Body of pancreas (tissue), 4 donors: ENCODE results near the gene FAM174B. TPM values are rescaled to one million over a fixed set of nuclear protein-coding genes. Genes with fewer than 3 reads are reported as not detected.
A peak's percentile ranks its signal among the peaks of the same experiment; 100 is the strongest.

Source experiments
- ATAC-seq: fragments of 150-250 bp; one replicate; pipeline ENCODE4 v1.9.1; 2016
- DNase-seq, 4 donors: peaks; one replicate each; pipeline ENCODE4 v3.0.0-alpha.2; 2019
- H3K27ac ChIP-seq, 4 donors: fragments of 200-600 bp; sonication (generic); 1 replicate in 3 of 4; 2 replicates in 1 of 4; pipeline versions ENCODE4 v1.5.1 to v1.6.1; 2016 to 2019; ENCODE audit warnings: mild to moderate bottlenecking in 1 of 4, mixed read lengths in 1 of 4, moderate library complexity in 1 of 4
- H3K27me3 ChIP-seq, 2 donors: fragments of 200-600 bp; sonication (generic); one replicate each; pipeline ENCODE4 v1.6.0; 2016; ENCODE audit warnings: mild to moderate bottlenecking in 1 of 2
- H3K36me3 ChIP-seq, 2 donors: fragments of 200-600 bp; sonication (generic); replicated peaks in 1 of 2; 2 replicates each; pipeline ENCODE4 v1.5.1; 2016; ENCODE audit warnings: low read depth in 2 of 2; ENCODE audit not compliant: insufficient read depth in 1 of 2
- H3K4me1 ChIP-seq: fragments of 200-600 bp; sonication (generic); one replicate; pipeline ENCODE4 v1.6.0; 2016
- H3K4me3 ChIP-seq, 2 donors: fragments of 200-600 bp; sonication (generic); 1 replicate in 1 of 2; 2 replicates in 1 of 2; pipeline ENCODE4 v1.5.1; 2016 to 2019
- H3K9me3 ChIP-seq, 3 donors: fragments of 200-600 bp; sonication (generic); 1 replicate in 2 of 3; 2 replicates in 1 of 3; pipeline ENCODE4 v1.5.1; 2016
- CTCF ChIP-seq, 7 experiments: fragments of 450-650 bp in 4 of 7; fragments of 200-600 bp in 3 of 7; sonication (generic) in 3 of 7; IDR thresholded peaks; one replicate each; pipeline ENCODE4 v1.5.1; 2016 to 2019; ENCODE audit warnings: antibody characterized with exemption in 7 of 7
- POLR2A ChIP-seq, 3 donors: fragments of 450-650 bp; IDR thresholded peaks; one replicate each; pipeline ENCODE4 v1.6.1; 2016; ENCODE audit warnings: antibody characterized with exemption in 3 of 3, mild to moderate bottlenecking in 2 of 3
- WGBS, 2 donors: methylation state at CpG; one replicate each; pipeline ENCODE4 v1.1.5; 2017; 5-methylcytosine and 5-hydroxymethylcytosine counted together
- intact Hi-C: fragments of 100-400 bp; cut with DNase I; formaldehyde crosslinking; loops from one replicate; pipeline ENCODE4 v1.15.1; 2023
- total RNA-seq, 2 donors: library from RNA; depleted of rRNA; stranded (reverse); fragments of >200 nt; gene quantifications; one replicate each; pipeline ENCODE4 v1.1.0, GENCODE V29; 2016

FAM174B gene
- total RNA-seq, 2 donors from 2014 or later = 51.4 to 59.9 TPM

GRCh38 chr15:92629276-92629974, 26.1 kb downstream of the FAM174B start:
- H3K4me1 ChIP-seq = peaks cover 45% of the 10 kb centered on the region
- no peaks in the 10 kb centered on the region for H3K27me3 ChIP-seq
- no peak for ATAC-seq
- no peak overlapping the region for H3K4me3 ChIP-seq
- TF ChIP-seq POLR2A (IDR thresholded peaks at IDR 0.05) = no peak
- no peak for TF ChIP-seq CTCF (IDR thresholded peaks at IDR 0.05)
- H3K9me3 ChIP-seq = no peaks in the 10 kb centered on the region
- no peak overlapping the region for H3K27ac ChIP-seq
- no peak for DNase-seq
- intact Hi-C loops = no loop called here
- WGBS, 2 donors = 80 to 87% methylated on average over 10 to 11 of the region's 11 CpGs
- no peaks in the 10 kb centered on the region for H3K36me3 ChIP-seq

- Histone ChIP-seq H3K27ac (peak overlapping the region in 3 of 4 donors; percentile 26 to 49 (median 45)), H3K4me1 (peaks cover 52% of the 10 kb centered on the region), H3K9me3 (no peaks in the 10 kb centered on the region), H3K36me3 (no peaks in the 10 kb centered on the region), H3K27me3 (no peaks in the 10 kb centered on the region), H3K4me3 (no peak overlapping the region)
- peak; percentile 55 to 73 (median 70) for DNase-seq
- ATAC-seq = peak; percentile 36
- TF ChIP-seq POLR2A (IDR thresholded peaks at IDR 0.05) (no peak), CTCF (IDR thresholded peaks at IDR 0.05) (no peak)
- WGBS, 2 donors = 52 to 59% methylated on average over 11 of the region's 11 CpGs
- intact Hi-C loops = no loop called here
Measured at GRCh38 chr15:92627014-92627413, 28.6 kb downstream of the FAM174B start.

- ATAC-seq = peak; percentile 59
- Histone ChIP-seq H3K9me3 (no peaks in the 10 kb centered on the region), H3K27ac (peak overlapping the region; percentile 66 to 82 (median 74)), H3K4me1 (peaks cover 54% of the 10 kb centered on the region), H3K36me3 (no peaks in the 10 kb centered on the region), H3K27me3 (no peaks in the 10 kb centered on the region), H3K4me3 (no peak overlapping the region)
- DNase-seq = peak in 2 of 4 donors; percentile 1 to 38
- intact Hi-C loops = no loop called here
- TF ChIP-seq CTCF (IDR thresholded peaks at IDR 0.05) (peak in 3 of 7 experiments; percentile 8 to 23 (median 15)), POLR2A (IDR thresholded peaks at IDR 0.05) (no peak)
- WGBS, 2 donors = 40 to 41% methylated on average over 3 of the region's 3 CpGs
Measured at GRCh38 chr15:92625251-92625980, 30.2 kb downstream of the FAM174B start.

- no peak for TF ChIP-seq CTCF (IDR thresholded peaks at IDR 0.05)
- TF ChIP-seq POLR2A (IDR thresholded peaks at IDR 0.05) = peak in 1 of 3 donors; percentile 6
- intact Hi-C loops = no loop called here
- Histone ChIP-seq H3K4me3 (no peak overlapping the region), H3K4me1 (peaks cover 63% of the 10 kb centered on the region), H3K27me3 (no peaks in the 10 kb centered on the region), H3K36me3 (no peaks in the 10 kb centered on the region), H3K27ac (peak overlapping the region; percentile 66 to 82 (median 74)), H3K9me3 (no peaks in the 10 kb centered on the region)
- DNase-seq = peak; percentile 52 to 77 (median 64)
- WGBS, 2 donors = 32 to 40% methylated on average over 13 to 15 of the region's 15 CpGs
- ATAC-seq = peak; percentile 37
Measured at GRCh38 chr15:92624401-92624991, 31.1 kb downstream of the FAM174B start.
